GM23248 (cell line): ENCODE data around the gene NOXO1. TPM values are rescaled to one million over a fixed set of nuclear protein-coding genes. Genes with fewer than 3 reads are reported as not detected.

Experiments used
- DNase-seq: peaks from one replicate; pipeline ENCODE4 v3.0.0-alpha.2; 2015
- H2AFZ ChIP-seq: fragments of 200-600 bp; sonication (generic); 2 replicates; pipeline ENCODE4 v1.6.1; 2016; ENCODE audit warnings: antibody characterized with exemption
- H3F3A ChIP-seq: fragments of 200-600 bp; sonication (generic); 2 replicates; pipeline ENCODE4 v1.6.1; 2016; ENCODE audit warnings: mild to moderate bottlenecking, antibody characterized with exemption, mixed run types; ENCODE audit not compliant: insufficient read depth
- H3K27ac ChIP-seq: fragments of 200-600 bp; sonication (generic); 2 replicates; pipeline ENCODE4 v1.5.1; 2016; ENCODE audit warnings: mild to moderate bottlenecking
- H3K27me3 ChIP-seq: fragments of 200-600 bp; sonication (generic); replicated peaks from 2 replicates; pipeline ENCODE4 v1.6.1; 2016; ENCODE audit warnings: mild to moderate bottlenecking; ENCODE audit not compliant: insufficient read depth
- H3K36me3 ChIP-seq: fragments of 200-600 bp; sonication (generic); 2 replicates; pipeline ENCODE4 v1.6.1; 2016; ENCODE audit warnings: low read depth, mild to moderate bottlenecking
- H3K4me1 ChIP-seq: fragments of 200-600 bp; sonication (generic); 2 replicates; pipeline ENCODE4 v1.6.1; 2016; ENCODE audit warnings: mild to moderate bottlenecking; ENCODE audit not compliant: insufficient read depth
- H3K4me2 ChIP-seq: fragments of 200-600 bp; sonication (generic); one replicate; pipeline ENCODE4 v1.6.1; 2016; ENCODE audit warnings: mild to moderate bottlenecking; ENCODE audit not compliant: unreplicated experiment
- H3K4me3 ChIP-seq: fragments of 200-600 bp; sonication (generic); 2 replicates; pipeline ENCODE4 v1.5.1; 2016; ENCODE audit warnings: mild to moderate bottlenecking
- H3K79me2 ChIP-seq: fragments of 200-600 bp; sonication (generic); 2 replicates; pipeline ENCODE4 v1.6.1; 2016; ENCODE audit warnings: mild to moderate bottlenecking; ENCODE audit not compliant: insufficient read depth
- H3K9ac ChIP-seq: fragments of 200-600 bp; sonication (generic); 2 replicates; pipeline ENCODE4 v1.6.1; 2016; ENCODE audit warnings: mild to moderate bottlenecking
- H3K9me2 ChIP-seq: fragments of 200-600 bp; sonication (generic); 2 replicates; pipeline ENCODE4 v1.6.1; 2016; ENCODE audit warnings: mixed run types, mild to moderate bottlenecking, moderate library complexity; ENCODE audit not compliant: insufficient read depth
- H3K9me3 ChIP-seq: fragments of 200-600 bp; sonication (generic); one replicate; pipeline ENCODE4 v1.6.1; 2017; ENCODE audit warnings: low read depth
- H4K20me1 ChIP-seq: fragments of 200-600 bp; sonication (generic); 2 replicates; pipeline ENCODE4 v1.6.0; 2016; ENCODE audit not compliant: insufficient read depth
- EZH2 ChIP-seq: fragments of 200-600 bp; sonication (generic); IDR thresholded peaks from 2 replicates; pipeline ENCODE4 v1.6.1; 2018; ENCODE audit warnings: antibody characterized with exemption, mild to moderate bottlenecking; ENCODE audit not compliant: insufficient read depth, poor library complexity, severe bottlenecking
- EZH2phosphoT487 ChIP-seq: fragments of 200-600 bp; sonication (generic); IDR thresholded peaks from 2 replicates; pipeline ENCODE4 v1.6.1; 2018; ENCODE audit warnings: antibody characterized with exemption, moderate library complexity, mild to moderate bottlenecking, low read depth; ENCODE audit not compliant: insufficient read depth
- WGBS, 2 experiments: methylation state at CpG; one replicate each; pipeline ENCODE4 v1.1.6; 2015 to 2017; ENCODE audit warnings: low lambda C conversion rate in 2 of 2, low coverage in 1 of 2; ENCODE audit errors: missing lambda C conversion rate in 2 of 2; 5-methylcytosine and 5-hydroxymethylcytosine counted together
- in situ Hi-C: fragments of 300-500 bp; cut with MboI; formaldehyde crosslinking; loops from 2 replicates; pipeline ENCODE4 v1.15.0; 2020
- polyA plus RNA-seq: library from polyadenylated mRNA; unstranded; fragments of >200 nt; fragmentation: Nextera tagmentation; extraction: Ambion mirVana; gene quantifications from 2 replicates; pipeline ENCODE4 v1.2.1, GENCODE V29; 2016
- total RNA-seq: library from RNA; depleted of rRNA; stranded (reverse); fragments of >200 nt; shearing (Covaris generic); gene quantifications from 2 replicates; pipeline ENCODE4 v1.2.3, GENCODE V29; 2014

NOXO1 gene
- total and polyA plus RNA-seq, 2 experiments from 2014 or later: 0.23 TPM; not detected in 1

DNA sequence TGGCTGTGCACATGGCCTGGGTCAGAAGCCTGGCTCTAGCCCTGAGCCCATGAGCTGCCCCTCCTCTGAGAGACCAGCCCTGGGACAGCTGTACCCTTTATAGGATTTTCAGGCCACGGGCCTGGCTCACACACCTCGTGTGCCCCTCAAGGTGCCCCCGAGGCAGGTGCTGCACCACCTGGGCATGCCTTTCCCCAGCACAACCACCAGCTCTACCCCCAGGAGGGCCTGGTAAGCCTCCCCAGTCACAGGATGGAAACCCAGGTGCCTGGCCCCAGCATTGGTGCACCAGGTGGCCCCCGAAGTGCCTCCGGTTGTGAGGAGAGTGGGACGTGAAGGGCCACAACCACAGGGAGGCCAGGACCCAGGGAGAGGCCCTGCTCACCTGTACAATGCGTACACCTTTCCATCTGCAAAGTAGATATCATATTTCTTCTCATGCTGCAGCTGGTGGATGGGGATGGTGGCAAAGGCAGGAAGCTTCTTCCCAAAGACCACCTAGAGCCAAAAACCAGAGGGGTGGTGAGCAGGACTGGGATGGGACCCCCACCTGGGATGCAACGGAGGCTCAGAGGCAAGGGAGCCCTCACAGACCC lies 22.1 kb upstream of the NOXO1 start:
- in situ Hi-C loops: no loop called here
- TF ChIP-seq EZH2phosphoT487 (no peak), EZH2 (no peak)
- 70 to 79% methylated on average over 8 of the region's 8 CpGs for WGBS, 2 experiments
- H4K20me1 ChIP-seq: peaks cover 11% of the 10 kb centered on the region; the same call in 1 of the 2 replicates
- no peak for DNase-seq
- H3K9me2 ChIP-seq: no peaks in the 10 kb centered on the region
- H3K4me3 ChIP-seq: no peak overlapping the region
- no peaks in the 10 kb centered on the region for H3K9me3 ChIP-seq
- H3K9ac ChIP-seq: no peak overlapping the region
- peaks cover 83% of the 10 kb centered on the region for H3K79me2 ChIP-seq
- H3F3A ChIP-seq: peaks cover 15% of the 10 kb centered on the region
- no peak overlapping the region for H2AFZ ChIP-seq
- H3K4me1 ChIP-seq: peaks cover 14% of the 10 kb centered on the region
- peaks cover 16% of the 10 kb centered on the region for H3K36me3 ChIP-seq
- H3K27ac ChIP-seq: no peak overlapping the region
- H3K4me2 ChIP-seq: no peak overlapping the region
- no peaks in the 10 kb centered on the region for H3K27me3 ChIP-seq

DNA sequence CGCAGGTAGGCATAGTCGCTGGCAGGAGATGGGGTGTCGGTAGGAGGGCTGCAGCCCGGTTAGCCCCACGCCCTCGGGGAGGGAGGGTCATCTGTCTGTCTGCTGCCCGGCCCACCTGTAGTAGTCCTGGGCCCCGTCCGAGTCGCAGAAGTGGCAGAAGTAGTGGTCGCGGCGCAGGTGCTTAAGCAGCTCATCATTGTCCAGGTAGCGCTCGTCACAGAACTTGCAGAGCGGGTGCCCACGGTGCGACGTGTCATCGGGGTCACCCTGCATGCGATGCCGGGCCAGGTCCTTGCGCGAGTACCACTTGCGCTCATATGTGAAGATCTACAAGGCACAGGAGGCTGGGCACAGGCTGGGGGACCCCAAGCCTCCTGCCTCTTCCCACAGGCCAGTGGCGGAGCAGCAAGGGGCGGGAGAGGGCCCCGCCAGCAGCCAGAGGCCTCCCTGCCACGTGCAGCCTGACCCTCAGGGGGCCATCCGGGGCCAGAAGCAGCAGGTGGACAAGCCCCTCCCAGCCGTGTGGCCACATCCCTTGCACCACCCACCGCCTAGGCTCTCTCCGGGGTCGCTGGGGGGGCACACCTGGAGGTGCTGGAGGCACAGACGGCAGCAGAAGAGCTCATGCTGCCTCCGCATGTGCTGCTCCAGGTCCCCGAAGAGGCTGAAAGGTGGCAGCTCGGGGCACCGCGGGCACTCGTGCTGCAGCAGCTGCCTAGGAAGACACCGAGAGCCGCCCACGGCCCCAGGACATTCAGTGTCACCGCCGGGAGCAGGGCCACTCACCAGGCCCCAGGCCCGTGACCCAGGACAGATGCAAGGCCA lies 21.3 kb upstream of the NOXO1 start:
- Histone ChIP-seq H3K4me3 (no peak overlapping the region), H3K9ac (no peak overlapping the region), H3F3A (peaks cover 15% of the 10 kb centered on the region), H2AFZ (no peak overlapping the region), H3K79me2 (peaks cover 76% of the 10 kb centered on the region), H3K36me3 (peaks cover 16% of the 10 kb centered on the region), H3K9me2 (no peaks in the 10 kb centered on the region), H4K20me1 (peaks cover 10% of the 10 kb centered on the region; the same call in 1 of the 2 replicates), H3K9me3 (no peaks in the 10 kb centered on the region), H3K4me1 (peaks cover 19% of the 10 kb centered on the region), H3K4me2 (no peak overlapping the region), H3K27ac (no peak overlapping the region), H3K27me3 (no peaks in the 10 kb centered on the region)
- WGBS, 2 experiments: 93 to 94% methylated on average over 46 to 47 of the region's 47 CpGs
- DNase-seq: no peak
- TF ChIP-seq EZH2 (no peak), EZH2phosphoT487 (no peak)
- in situ Hi-C loops: no loop called here

DNA sequence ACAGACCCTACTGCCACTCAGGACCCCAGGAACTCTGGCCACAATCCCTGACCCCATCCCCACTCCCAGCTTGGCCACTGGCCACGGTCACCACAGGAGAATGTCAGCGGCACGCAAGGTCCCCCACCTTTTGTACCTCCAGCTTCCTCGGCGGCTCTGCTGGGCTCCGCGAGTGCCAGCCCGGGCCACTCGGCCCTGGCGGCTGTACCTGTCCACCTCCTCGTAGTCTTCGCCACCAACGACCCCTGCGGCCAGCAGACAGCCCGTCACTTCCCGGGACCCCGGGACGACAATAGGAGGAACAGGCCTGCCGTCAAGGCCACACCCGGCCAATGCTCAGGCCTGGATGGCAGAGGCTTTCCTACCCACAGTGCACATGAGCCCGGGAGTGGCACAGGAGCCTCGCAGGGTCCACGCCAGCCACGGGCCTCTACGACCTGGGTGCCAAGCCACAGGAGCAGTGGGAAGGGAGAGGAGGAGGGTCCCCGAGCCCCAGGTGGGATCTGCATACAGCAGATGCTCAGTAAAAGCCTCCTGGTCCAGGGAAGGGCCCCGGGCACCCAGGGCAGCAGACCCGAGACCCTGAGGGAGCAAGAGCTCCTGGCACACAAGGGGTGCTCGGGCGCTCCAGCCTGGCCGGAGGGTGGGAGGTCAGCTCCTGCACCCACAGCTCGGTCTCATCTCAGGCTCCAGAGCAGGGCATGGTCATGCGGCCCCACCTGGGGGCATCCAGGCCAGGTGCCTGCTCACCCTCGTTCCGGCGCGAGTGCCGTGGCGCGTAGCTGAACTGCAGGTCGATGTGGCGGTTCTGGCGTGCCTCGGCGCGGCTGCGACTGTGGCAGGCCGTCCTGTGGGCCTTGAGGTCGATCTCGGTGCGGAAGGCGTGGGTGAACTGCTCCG lies 20.4 kb upstream of the NOXO1 start:
- in situ Hi-C loops: no loop called here
- H3K4me2 ChIP-seq: no peak overlapping the region
- H3K27me3 ChIP-seq: no peaks in the 10 kb centered on the region
- H3K4me1 ChIP-seq: peaks cover 20% of the 10 kb centered on the region
- no peaks in the 10 kb centered on the region for H3K9me3 ChIP-seq
- H3K9me2 ChIP-seq: no peaks in the 10 kb centered on the region
- H4K20me1 ChIP-seq: peaks cover 5% of the 10 kb centered on the region; the same call in 1 of the 2 replicates
- peaks cover 18% of the 10 kb centered on the region for H3K36me3 ChIP-seq
- TF ChIP-seq EZH2phosphoT487: no peak
- H2AFZ ChIP-seq: no peak overlapping the region
- WGBS, 2 experiments: 95 to 97% methylated on average over 46 to 53 of the region's 53 CpGs
- H3K9ac ChIP-seq: no peak overlapping the region
- H3K79me2 ChIP-seq: peaks cover 67% of the 10 kb centered on the region
- no peak overlapping the region for H3K4me3 ChIP-seq
- no peak for DNase-seq
- peaks cover 19% of the 10 kb centered on the region for H3F3A ChIP-seq
- no peak overlapping the region for H3K27ac ChIP-seq

DNA sequence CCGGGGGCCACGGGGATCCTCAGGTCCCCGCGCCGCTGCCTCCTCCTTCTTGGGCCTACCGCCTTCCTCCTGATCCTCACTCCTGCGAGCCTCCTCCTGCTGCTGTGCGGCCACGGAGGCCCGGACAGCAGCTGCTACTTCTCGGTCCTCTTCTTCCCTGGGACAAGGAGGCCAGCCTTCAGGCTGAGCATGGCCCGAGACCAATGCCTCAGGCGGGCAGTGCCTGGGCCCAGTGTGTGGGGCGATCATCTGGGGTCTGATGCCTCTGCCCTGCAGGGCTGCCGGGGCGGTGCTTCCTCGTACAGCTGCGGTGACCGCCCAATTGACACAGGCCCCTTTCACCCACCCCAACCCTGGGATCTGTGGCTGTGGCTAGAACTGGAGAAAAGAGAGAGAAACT lies 19.8 kb upstream of the NOXO1 start:
- Histone ChIP-seq H3K4me1 (peaks cover 23% of the 10 kb centered on the region), H3K4me3 (no peak overlapping the region), H3K9me3 (no peaks in the 10 kb centered on the region), H3K27me3 (no peaks in the 10 kb centered on the region), H3K9me2 (no peaks in the 10 kb centered on the region), H3F3A (peaks cover 26% of the 10 kb centered on the region), H2AFZ (no peak overlapping the region), H3K36me3 (peaks cover 20% of the 10 kb centered on the region), H3K4me2 (no peak overlapping the region), H4K20me1 (peaks cover 5% of the 10 kb centered on the region; the same call in 1 of the 2 replicates), H3K9ac (no peak overlapping the region), H3K79me2 (peaks cover 60% of the 10 kb centered on the region), H3K27ac (no peak overlapping the region)
- DNase-seq: no peak
- in situ Hi-C loops: no loop called here
- TF ChIP-seq EZH2 (no peak), EZH2phosphoT487 (no peak)
- WGBS, 2 experiments: 98% methylated on average over 18 to 19 of the region's 19 CpGs
